GM23338 (cell line): ENCODE results near the gene RBM14. TPM values are rescaled to one million over a fixed set of nuclear protein-coding genes. Genes with fewer than 3 reads are reported as not detected.

ENCODE experiments used
- ATAC-seq: fragments of 200-7000 bp; cut with Tn5 transposase; 3 replicates; pipeline ENCODE4 v1.9.1; 2020
- DNase-seq: peaks from one replicate; pipeline ENCODE4 v3.0.0-alpha.2; 2015; ENCODE audit warnings: low spot score
- H2AFZ ChIP-seq: fragments of 200-600 bp; sonication (generic); 2 replicates; pipeline ENCODE4 v1.8.0; 2016; ENCODE audit warnings: antibody characterized with exemption, mild to moderate bottlenecking, moderate library complexity
- H3F3A ChIP-seq: fragments of 200-600 bp; sonication (generic); replicated peaks from 2 replicates; pipeline ENCODE4 v1.8.0; 2017; ENCODE audit warnings: antibody characterized with exemption, mixed run types, low read depth
- H3K27ac ChIP-seq: fragments of 200-600 bp; sonication (generic); 2 replicates; pipeline ENCODE4 v1.6.1; 2016; ENCODE audit warnings: low read depth
- H3K27me3 ChIP-seq: fragments of 200-600 bp; sonication (generic); 2 replicates; pipeline ENCODE4 v1.8.0; 2016; ENCODE audit warnings: mild to moderate bottlenecking, mixed run types, moderate library complexity; ENCODE audit not compliant: insufficient read depth
- H3K36me3 ChIP-seq: fragments of 200-600 bp; sonication (generic); 2 replicates; pipeline ENCODE4 v1.8.0; 2016; ENCODE audit warnings: mild to moderate bottlenecking; ENCODE audit not compliant: insufficient read depth
- H3K4me1 ChIP-seq: fragments of 200-600 bp; sonication (generic); 2 replicates; pipeline ENCODE4 v1.8.0; 2016; ENCODE audit warnings: mild to moderate bottlenecking, moderate library complexity; ENCODE audit not compliant: insufficient read depth
- H3K4me2 ChIP-seq: fragments of 200-600 bp; sonication (generic); 2 replicates; pipeline ENCODE4 v1.7.1; 2017; ENCODE audit warnings: mixed run types
- H3K4me3 ChIP-seq: fragments of 200-600 bp; sonication (generic); 2 replicates; pipeline ENCODE4 v1.6.1; 2016; ENCODE audit warnings: mixed run types
- H3K79me2 ChIP-seq: fragments of 200-600 bp; sonication (generic); replicated peaks from 2 replicates; pipeline ENCODE4 v1.8.0; 2017; ENCODE audit warnings: mild to moderate bottlenecking; ENCODE audit not compliant: insufficient read depth
- H3K9me2 ChIP-seq: fragments of 200-600 bp; sonication (generic); 2 replicates; pipeline ENCODE4 v1.8.0; 2017; ENCODE audit not compliant: insufficient read depth
- H4K20me1 ChIP-seq: fragments of 200-600 bp; sonication (generic); replicated peaks from 2 replicates; pipeline ENCODE4 v1.8.0; 2017; ENCODE audit warnings: mild to moderate bottlenecking; ENCODE audit not compliant: insufficient read depth
- H3K27ac Mint-ChIP-seq: 2 replicates; pipeline ENCODE4 v1.8.0; 2020; ENCODE audit warnings: inconsistent platforms, mild to moderate bottlenecking, moderate library complexity, mixed read lengths
- H3K27me3 Mint-ChIP-seq: 3 replicates; pipeline ENCODE4 v1.8.0; 2022; ENCODE audit warnings: low read depth, mild to moderate bottlenecking, moderate library complexity, mixed read lengths, inconsistent platforms; ENCODE audit not compliant: insufficient read depth, poor library complexity
- H3K36me3 Mint-ChIP-seq: 3 replicates; pipeline ENCODE4 v1.8.0; 2021; ENCODE audit warnings: low read depth, mild to moderate bottlenecking, inconsistent platforms, moderate library complexity, mixed read lengths
- H3K4me1 Mint-ChIP-seq: 3 replicates; pipeline ENCODE4 v1.8.0; 2020; ENCODE audit warnings: mild to moderate bottlenecking, inconsistent platforms, mixed read lengths
- H3K4me3 Mint-ChIP-seq: 3 replicates; pipeline ENCODE4 v1.8.0; 2021; ENCODE audit warnings: moderate library complexity, mild to moderate bottlenecking, inconsistent platforms, mixed read lengths
- H3K9me3 Mint-ChIP-seq: 3 replicates; pipeline ENCODE4 v1.8.0; 2020; ENCODE audit warnings: moderate library complexity, mild to moderate bottlenecking, inconsistent platforms, mixed read lengths
- CREB1 ChIP-seq: fragments of 250-450 bp; sonication (Bioruptor Pico); IDR thresholded peaks from 2 replicates; pipeline ENCODE4 v1.5.0; 2020; ENCODE audit warnings: low read depth, mild to moderate bottlenecking, moderate library complexity
- EZH2 ChIP-seq: fragments of 200-600 bp; sonication (generic); IDR thresholded peaks from one replicate; pipeline ENCODE4 v1.8.0; 2017; ENCODE audit warnings: antibody characterized with exemption, mild to moderate bottlenecking, low read depth; ENCODE audit not compliant: unreplicated experiment
- EZH2phosphoT487 ChIP-seq: fragments of 200-600 bp; sonication (generic); IDR thresholded peaks from one replicate; pipeline ENCODE4 v1.8.1; 2018; ENCODE audit warnings: antibody characterized with exemption; ENCODE audit not compliant: unreplicated experiment
- JUNB ChIP-seq: IDR thresholded peaks from one replicate; pipeline ENCODE4 v1.6.1; 2016; ENCODE audit warnings: antibody characterized with exemption; ENCODE audit not compliant: unreplicated experiment
- NANOG ChIP-seq: IDR thresholded peaks from 2 replicates; pipeline ENCODE4 v1.6.1; 2016; ENCODE audit warnings: antibody characterized with exemption, borderline replicate concordance
- POLR2AphosphoS5 ChIP-seq: IDR thresholded peaks from 2 replicates; pipeline ENCODE4 v1.6.1; 2016; ENCODE audit warnings: antibody characterized with exemption, low read depth
- REST ChIP-seq: IDR thresholded peaks from one replicate; pipeline ENCODE4 v1.6.1; 2018; ENCODE audit warnings: antibody characterized with exemption; ENCODE audit not compliant: unreplicated experiment
- STAT1 ChIP-seq: IDR thresholded peaks from one replicate; pipeline ENCODE4 v1.6.1; 2016; ENCODE audit warnings: antibody characterized with exemption; ENCODE audit not compliant: unreplicated experiment
- ZNF114 ChIP-seq: fragments of 250-450 bp; sonication (Bioruptor Pico); IDR thresholded peaks from 2 replicates; pipeline ENCODE4 v1.5.0; 2020; ENCODE audit warnings: mild to moderate bottlenecking, moderate library complexity
- ZNF331 ChIP-seq: fragments of 250-450 bp; sonication (Bioruptor Pico); IDR thresholded peaks from 2 replicates; pipeline ENCODE4 v1.5.0; 2020; ENCODE audit warnings: low read depth, mild to moderate bottlenecking, moderate library complexity
- ZNF462 ChIP-seq: fragments of 250-450 bp; sonication (Bioruptor Pico); IDR thresholded peaks from 2 replicates; pipeline ENCODE4 v1.5.0; 2020; ENCODE audit warnings: mild to moderate bottlenecking, moderate library complexity
- polyA plus RNA-seq: library from polyadenylated mRNA; unstranded; fragments of >200 nt; fragmentation: Nextera tagmentation; extraction: Ambion mirVana; gene quantifications from 2 replicates; pipeline ENCODE4 v1.2.1, GENCODE V29; 2016
- total RNA-seq: library from RNA; depleted of rRNA; stranded (reverse); fragments of >200 nt; shearing (Covaris generic); gene quantifications from 2 replicates; pipeline ENCODE4 v1.2.3, GENCODE V29; 2014
- TF ChIP-seq, protein P1 (sequence below), 2 experiments: fragments of 200-600 bp in 1 of 2; sonication (generic) in 1 of 2; conservative IDR thresholded peaks; 2 replicates each; pipeline versions ENCODE4 v1.5.1 to v1.6.1; 2016 to 2017; ENCODE audit warnings: antibody characterized with exemption in 2 of 2, low read depth in 2 of 2, mild to moderate bottlenecking in 2 of 2, moderate library complexity in 1 of 2
- TF ChIP-seq, protein P2 (sequence below): IDR thresholded peaks from 2 replicates; pipeline ENCODE4 v1.6.1; 2016; ENCODE audit warnings: antibody characterized with exemption

Gene RBM14
- total and polyA plus RNA-seq, 2 experiments from 2014 or later: 45.4 to 83.5 TPM

- Mint-ChIP-seq H3K27ac (no peak overlapping the region), H3K27me3 (peaks cover 2% of the 10 kb centered on the region), H3K36me3 (peaks cover 18% of the 10 kb centered on the region; the same call in 2 of the 3 replicates), H3K4me1 (no peaks in the 10 kb centered on the region), H3K4me3 (no peak overlapping the region), H3K9me3 (no peaks in the 10 kb centered on the region)
- Histone ChIP-seq H3K9me2 (no peaks in the 10 kb centered on the region), H3K4me2 (no peak overlapping the region), H2AFZ (no peak overlapping the region), H4K20me1 (no peaks in the 10 kb centered on the region), H3K27me3 (no peaks in the 10 kb centered on the region), H3K36me3 (no peaks in the 10 kb centered on the region), H3K79me2 (no peaks in the 10 kb centered on the region), H3K4me3 (no peak overlapping the region), H3K27ac (no peak overlapping the region), H3F3A (no peaks in the 10 kb centered on the region), H3K4me1 (no peaks in the 10 kb centered on the region)
- TF ChIP-seq ZNF331 (CRISPR knock-in tag) (no peak), NANOG (no peak), JUNB (no peak), ZNF462 (CRISPR knock-in tag) (no peak), POLR2AphosphoS5 (no peak), EZH2phosphoT487 (no peak), EZH2 (no peak), STAT1 (no peak), REST (no peak), CREB1 (CRISPR knock-in tag) (no peak), ZNF114 (CRISPR knock-in tag) (no peak)
- TF ChIP-seq, protein P1, sequence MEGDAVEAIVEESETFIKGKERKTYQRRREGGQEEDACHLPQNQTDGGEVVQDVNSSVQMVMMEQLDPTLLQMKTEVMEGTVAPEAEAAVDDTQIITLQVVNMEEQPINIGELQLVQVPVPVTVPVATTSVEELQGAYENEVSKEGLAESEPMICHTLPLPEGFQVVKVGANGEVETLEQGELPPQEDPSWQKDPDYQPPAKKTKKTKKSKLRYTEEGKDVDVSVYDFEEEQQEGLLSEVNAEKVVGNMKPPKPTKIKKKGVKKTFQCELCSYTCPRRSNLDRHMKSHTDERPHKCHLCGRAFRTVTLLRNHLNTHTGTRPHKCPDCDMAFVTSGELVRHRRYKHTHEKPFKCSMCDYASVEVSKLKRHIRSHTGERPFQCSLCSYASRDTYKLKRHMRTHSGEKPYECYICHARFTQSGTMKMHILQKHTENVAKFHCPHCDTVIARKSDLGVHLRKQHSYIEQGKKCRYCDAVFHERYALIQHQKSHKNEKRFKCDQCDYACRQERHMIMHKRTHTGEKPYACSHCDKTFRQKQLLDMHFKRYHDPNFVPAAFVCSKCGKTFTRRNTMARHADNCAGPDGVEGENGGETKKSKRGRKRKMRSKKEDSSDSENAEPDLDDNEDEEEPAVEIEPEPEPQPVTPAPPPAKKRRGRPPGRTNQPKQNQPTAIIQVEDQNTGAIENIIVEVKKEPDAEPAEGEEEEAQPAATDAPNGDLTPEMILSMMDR (conservative IDR thresholded peaks at IDR 0.05; ENCODE audit: low read depth in 2 of 2): no peak
- TF ChIP-seq, protein P2, sequence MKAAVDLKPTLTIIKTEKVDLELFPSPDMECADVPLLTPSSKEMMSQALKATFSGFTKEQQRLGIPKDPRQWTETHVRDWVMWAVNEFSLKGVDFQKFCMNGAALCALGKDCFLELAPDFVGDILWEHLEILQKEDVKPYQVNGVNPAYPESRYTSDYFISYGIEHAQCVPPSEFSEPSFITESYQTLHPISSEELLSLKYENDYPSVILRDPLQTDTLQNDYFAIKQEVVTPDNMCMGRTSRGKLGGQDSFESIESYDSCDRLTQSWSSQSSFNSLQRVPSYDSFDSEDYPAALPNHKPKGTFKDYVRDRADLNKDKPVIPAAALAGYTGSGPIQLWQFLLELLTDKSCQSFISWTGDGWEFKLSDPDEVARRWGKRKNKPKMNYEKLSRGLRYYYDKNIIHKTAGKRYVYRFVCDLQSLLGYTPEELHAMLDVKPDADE: no peak
- ATAC-seq (no peak), DNase-seq (no peak)
These were observed 13.4 kb upstream of the RBM14 start for GRCh38 chr11:66603072-66603471.
